Measurements from ENCODE around the gene NF2.

DNA sequence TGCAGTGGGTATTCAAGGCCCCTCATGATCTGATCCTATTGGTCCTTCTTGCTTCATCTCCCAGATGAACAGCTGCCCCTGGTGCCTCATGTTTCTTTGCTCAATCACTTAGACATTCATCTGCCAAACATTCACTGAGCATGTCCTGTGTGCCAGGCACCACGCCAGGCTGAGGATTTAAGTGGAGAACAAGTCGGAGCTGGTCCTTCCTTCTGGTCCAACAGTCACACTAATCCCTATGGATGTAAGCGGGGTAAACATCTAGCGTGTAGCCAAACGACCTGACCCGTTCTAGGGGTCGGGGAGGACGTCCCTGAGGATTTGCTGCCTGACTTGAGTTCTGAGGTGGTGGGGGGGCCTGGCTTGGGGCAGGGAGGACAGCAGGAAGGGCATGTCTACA, 141.5 kb downstream of the NF2 start:
- TF ChIP-seq, protein P1, sequence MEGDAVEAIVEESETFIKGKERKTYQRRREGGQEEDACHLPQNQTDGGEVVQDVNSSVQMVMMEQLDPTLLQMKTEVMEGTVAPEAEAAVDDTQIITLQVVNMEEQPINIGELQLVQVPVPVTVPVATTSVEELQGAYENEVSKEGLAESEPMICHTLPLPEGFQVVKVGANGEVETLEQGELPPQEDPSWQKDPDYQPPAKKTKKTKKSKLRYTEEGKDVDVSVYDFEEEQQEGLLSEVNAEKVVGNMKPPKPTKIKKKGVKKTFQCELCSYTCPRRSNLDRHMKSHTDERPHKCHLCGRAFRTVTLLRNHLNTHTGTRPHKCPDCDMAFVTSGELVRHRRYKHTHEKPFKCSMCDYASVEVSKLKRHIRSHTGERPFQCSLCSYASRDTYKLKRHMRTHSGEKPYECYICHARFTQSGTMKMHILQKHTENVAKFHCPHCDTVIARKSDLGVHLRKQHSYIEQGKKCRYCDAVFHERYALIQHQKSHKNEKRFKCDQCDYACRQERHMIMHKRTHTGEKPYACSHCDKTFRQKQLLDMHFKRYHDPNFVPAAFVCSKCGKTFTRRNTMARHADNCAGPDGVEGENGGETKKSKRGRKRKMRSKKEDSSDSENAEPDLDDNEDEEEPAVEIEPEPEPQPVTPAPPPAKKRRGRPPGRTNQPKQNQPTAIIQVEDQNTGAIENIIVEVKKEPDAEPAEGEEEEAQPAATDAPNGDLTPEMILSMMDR (IDR thresholded peaks at IDR 0.05): no peak
- TF ChIP-seq POLR2A (IDR thresholded peaks at IDR 0.05): no peak
- no peak for TF ChIP-seq POLR2AphosphoS5 (IDR thresholded peaks at IDR 0.05)

All from breast epithelium (tissue), 3 donors.